Stomach smooth muscle (tissue), 2 donors: ENCODE data around the gene PLD1.
"Not testable (repeated sequence)": the region's sequence is repeated elsewhere in the genome, so short reads cannot be mapped to it uniquely, and the experiment has no call there.

Experiments
- H3K27ac ChIP-seq: one replicate; pipeline ENCODE4 v1.7.0; 2013; ENCODE audit warnings: mild to moderate bottlenecking, low read length, inconsistent platforms
- H3K27me3 ChIP-seq, 2 donors: one replicate each; pipeline ENCODE4 v1.7.0; 2013; ENCODE audit warnings: low read length in 2 of 2; ENCODE audit not compliant: insufficient read depth in 2 of 2, control insufficient read depth in 1 of 2
- H3K36me3 ChIP-seq, 2 donors: one replicate each; pipeline ENCODE4 v1.7.0; 2013; ENCODE audit warnings: low read length in 2 of 2; ENCODE audit not compliant: control insufficient read depth in 2 of 2, insufficient read depth in 2 of 2
- H3K4me1 ChIP-seq: one replicate; pipeline ENCODE4 v1.7.0; 2013; ENCODE audit warnings: low read length; ENCODE audit not compliant: control insufficient read depth, insufficient read depth
- H3K4me3 ChIP-seq, 2 donors: one replicate each; pipeline ENCODE4 v1.7.0; 2013; ENCODE audit warnings: low read length in 2 of 2
- H3K9ac ChIP-seq, 2 donors: one replicate each; pipeline ENCODE4 v1.7.0; 2013; ENCODE audit warnings: low read length in 2 of 2, mild to moderate bottlenecking in 1 of 2
- H3K9me3 ChIP-seq, 2 donors: one replicate each; pipeline ENCODE4 v1.7.0; 2013; ENCODE audit warnings: low read length in 2 of 2; ENCODE audit not compliant: control insufficient read depth in 2 of 2
- donor health status: healthy.
- donor health status: Pancreatic carcinoma.

PLD1 gene

GRCh38 chr3:171584100-171584499 lies 226.2 kb downstream of the PLD1 start:
- Histone ChIP-seq H3K27me3 (no peaks in the 10 kb centered on the region), H3K4me3 (no peak overlapping the region), H3K27ac (no peak overlapping the region), H3K9me3 (no peaks in the 10 kb centered on the region), H3K4me1 (no peaks in the 10 kb centered on the region), H3K36me3 (no peaks in the 10 kb centered on the region), H3K9ac (no peak overlapping the region)

- Histone ChIP-seq H3K9ac (no peak overlapping the region), H3K9me3 (no peaks in the 10 kb centered on the region), H3K27ac (no peak overlapping the region), H3K36me3 (no peaks in the 10 kb centered on the region), H3K27me3 (no peaks in the 10 kb centered on the region), H3K4me3 (no peak overlapping the region), H3K4me1 (no peaks in the 10 kb centered on the region)
These were observed 235.6 kb downstream of the PLD1 start for GRCh38 chr3:171574556-171575240.

DNA sequence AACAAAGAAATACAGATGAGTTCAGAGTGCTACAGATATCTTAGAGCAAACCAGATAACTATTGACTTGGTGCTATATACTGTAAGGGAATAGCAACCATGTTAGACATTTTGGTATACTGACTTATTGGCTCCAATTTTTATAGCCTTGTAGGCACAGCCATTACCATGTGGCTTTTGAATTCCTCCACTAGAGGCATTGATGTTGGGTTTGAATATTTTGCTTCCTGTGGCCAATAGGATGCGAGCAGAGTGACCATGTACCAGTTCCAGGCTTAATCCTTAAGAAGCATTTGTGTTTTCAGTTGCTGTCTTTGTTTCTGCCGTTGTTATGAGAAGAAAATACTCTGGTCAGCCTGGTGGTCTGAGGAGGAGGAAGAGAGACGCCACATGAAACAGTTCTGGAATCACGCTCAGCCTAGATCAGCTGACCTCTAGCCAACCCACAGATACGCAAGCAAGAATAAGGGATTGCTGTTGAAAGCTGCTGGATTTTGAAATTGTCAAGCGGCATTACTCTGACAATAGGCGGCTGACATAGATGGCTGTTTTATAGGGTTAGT lies 240.6 kb downstream of the PLD1 start:
- H3K4me1 ChIP-seq, result no peaks in the 10 kb centered on the region

DNA sequence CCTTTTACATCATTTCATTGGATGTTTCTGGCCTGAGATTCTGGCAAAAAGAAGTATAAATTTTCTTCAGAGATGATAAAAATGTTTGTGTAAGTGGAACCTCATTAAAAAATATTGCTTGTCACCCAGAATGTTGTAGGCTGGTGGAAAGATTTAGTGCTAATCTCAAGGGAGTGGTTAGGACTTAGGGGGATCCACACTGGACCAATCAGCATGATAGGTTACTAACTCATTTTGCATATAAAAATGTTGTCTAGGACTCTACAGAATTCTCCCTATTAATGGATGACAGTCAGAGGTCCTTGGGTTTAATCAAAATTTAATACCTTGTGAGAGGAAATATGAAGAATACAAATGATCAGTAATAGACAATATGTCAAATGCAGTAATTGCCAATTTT lies 241.5 kb downstream of the PLD1 start:
- Histone ChIP-seq H3K27me3 (no peaks in the 10 kb centered on the region), H3K36me3 (no peaks in the 10 kb centered on the region), H3K4me1 (no peaks in the 10 kb centered on the region), H3K9ac (no peak overlapping the region), H3K27ac (no peak overlapping the region), H3K9me3 (no peaks in the 10 kb centered on the region), H3K4me3 (no peak overlapping the region)

More for the DNA sequence above, 240.6 kb downstream of the PLD1 start:
- Histone ChIP-seq H3K9me3 (no peaks in the 10 kb centered on the region), H3K9ac (no peak overlapping the region), H3K4me3 (no peak overlapping the region), H3K27ac (no peak overlapping the region), H3K36me3 (no peaks in the 10 kb centered on the region), H3K27me3 (no peaks in the 10 kb centered on the region)

GRCh38 chr3:171566803-171567422 lies 243.4 kb downstream of the PLD1 start:
- Histone ChIP-seq H3K27ac (no peak overlapping the region), H3K4me3 (no peak overlapping the region), H3K27me3 (no peaks in the 10 kb centered on the region), H3K36me3 (no peaks in the 10 kb centered on the region), H3K9me3 (no peaks in the 10 kb centered on the region), H3K4me1 (no peaks in the 10 kb centered on the region), H3K9ac (no peak overlapping the region)

- H3K9ac ChIP-seq, result no peak overlapping the region
- no peaks in the 10 kb centered on the region for H3K4me1 ChIP-seq
- no peaks in the 10 kb centered on the region for H3K36me3 ChIP-seq
- H3K4me3 ChIP-seq, result no peak overlapping the region
- no peak overlapping the region for H3K27ac ChIP-seq
- H3K9me3 ChIP-seq, result no peaks in the 10 kb centered on the region
- H3K27me3 ChIP-seq, result no peaks in the 10 kb centered on the region
These were observed 244.7 kb downstream of the PLD1 start for GRCh38 chr3:171565481-171566058.

DNA sequence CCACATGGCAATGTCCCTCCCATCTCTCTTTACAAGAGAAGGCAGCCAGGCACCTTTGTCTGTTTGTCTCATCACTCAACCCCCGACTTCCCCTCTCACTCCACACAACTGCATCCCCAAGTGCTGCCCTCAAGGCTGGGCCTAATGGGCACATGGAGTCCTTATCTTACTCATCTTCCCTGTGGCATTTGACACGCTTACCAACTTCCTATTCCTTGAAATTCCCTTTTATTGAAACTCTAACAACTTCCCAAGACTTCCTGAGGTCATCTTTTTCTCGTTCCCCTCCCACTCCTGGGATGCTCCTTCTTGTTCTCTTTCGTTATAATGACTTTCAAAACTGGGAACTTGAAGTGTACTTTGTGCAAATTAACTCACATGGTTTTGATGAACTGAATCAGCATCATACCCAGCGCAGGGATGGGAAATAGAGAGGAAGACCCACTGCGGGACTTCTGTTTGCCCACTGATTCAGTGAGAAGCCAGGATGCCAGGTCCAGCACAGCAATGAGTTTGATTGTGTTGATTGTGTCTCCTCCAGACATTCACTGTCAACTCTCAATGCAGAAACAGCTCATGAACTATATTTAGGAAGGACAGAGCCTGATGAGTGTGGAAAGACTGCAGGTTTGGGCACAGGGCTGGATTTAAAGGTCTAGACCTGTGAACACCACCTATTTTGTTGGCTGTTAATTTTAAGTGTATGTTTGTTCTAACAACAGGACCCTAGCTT lies 245.4 kb downstream of the PLD1 start:
- H3K4me1 ChIP-seq, result no peaks in the 10 kb centered on the region
- no peaks in the 10 kb centered on the region for H3K9me3 ChIP-seq
- H3K27ac ChIP-seq, result no peak overlapping the region
- no peaks in the 10 kb centered on the region for H3K36me3 ChIP-seq
- no peak overlapping the region for H3K9ac ChIP-seq
- no peak overlapping the region for H3K4me3 ChIP-seq
- H3K27me3 ChIP-seq, result no peaks in the 10 kb centered on the region

- Histone ChIP-seq H3K27ac (no peak overlapping the region), H3K27me3 (no peaks in the 10 kb centered on the region), H3K4me1 (no peaks in the 10 kb centered on the region), H3K4me3 (no peak overlapping the region), H3K9me3 (no peaks in the 10 kb centered on the region), H3K36me3 (no peaks in the 10 kb centered on the region), H3K9ac (no peak overlapping the region)
These were observed 247.0 kb downstream of the PLD1 start for GRCh38 chr3:171563298-171563697.

- H3K27me3 ChIP-seq, H3K36me3 ChIP-seq, H3K4me3 ChIP-seq, H3K4me1 ChIP-seq, H3K27ac ChIP-seq, H3K9ac ChIP-seq, H3K9me3 ChIP-seq: not testable (repeated sequence)
These were observed 247.8 kb downstream of the PLD1 start for GRCh38 chr3:171562459-171562858.

- H3K27ac ChIP-seq, result no peak overlapping the region
- H3K4me1 ChIP-seq, result no peaks in the 10 kb centered on the region
- H3K4me3 ChIP-seq, result no peak overlapping the region
- H3K9me3 ChIP-seq, result no peaks in the 10 kb centered on the region
- H3K27me3 ChIP-seq, result no peaks in the 10 kb centered on the region
- no peaks in the 10 kb centered on the region for H3K36me3 ChIP-seq
- H3K9ac ChIP-seq, result no peak overlapping the region
These were observed 248.5 kb downstream of the PLD1 start for GRCh38 chr3:171561596-171562323.
